DMS53 treated with DMSO at 0.1 percent for 48 hours (cell line): ENCODE results near the gene CYP2J2.
"Not testable (repeated sequence)": the region's sequence is repeated elsewhere in the genome, so short reads cannot be mapped to it uniquely, and the experiment has no call there.

Source experiments
- DNase-seq: peaks from one replicate; lab custom pipeline; 2025; ENCODE audit not compliant: unreplicated experiment; lab: John Stamatoyannopoulos, UW

CYP2J2 gene, protein sequence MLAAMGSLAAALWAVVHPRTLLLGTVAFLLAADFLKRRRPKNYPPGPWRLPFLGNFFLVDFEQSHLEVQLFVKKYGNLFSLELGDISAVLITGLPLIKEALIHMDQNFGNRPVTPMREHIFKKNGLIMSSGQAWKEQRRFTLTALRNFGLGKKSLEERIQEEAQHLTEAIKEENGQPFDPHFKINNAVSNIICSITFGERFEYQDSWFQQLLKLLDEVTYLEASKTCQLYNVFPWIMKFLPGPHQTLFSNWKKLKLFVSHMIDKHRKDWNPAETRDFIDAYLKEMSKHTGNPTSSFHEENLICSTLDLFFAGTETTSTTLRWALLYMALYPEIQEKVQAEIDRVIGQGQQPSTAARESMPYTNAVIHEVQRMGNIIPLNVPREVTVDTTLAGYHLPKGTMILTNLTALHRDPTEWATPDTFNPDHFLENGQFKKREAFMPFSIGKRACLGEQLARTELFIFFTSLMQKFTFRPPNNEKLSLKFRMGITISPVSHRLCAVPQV

GRCh38 chr1:59926381-59927123 is at the start of gene CYP2J2:
Gene CYP2J2 (minus strand): TSS chr1:59926773. CDS start chr1:59926746, 27 bp downstream.
- DNase-seq, result peak; percentile 71

DNA sequence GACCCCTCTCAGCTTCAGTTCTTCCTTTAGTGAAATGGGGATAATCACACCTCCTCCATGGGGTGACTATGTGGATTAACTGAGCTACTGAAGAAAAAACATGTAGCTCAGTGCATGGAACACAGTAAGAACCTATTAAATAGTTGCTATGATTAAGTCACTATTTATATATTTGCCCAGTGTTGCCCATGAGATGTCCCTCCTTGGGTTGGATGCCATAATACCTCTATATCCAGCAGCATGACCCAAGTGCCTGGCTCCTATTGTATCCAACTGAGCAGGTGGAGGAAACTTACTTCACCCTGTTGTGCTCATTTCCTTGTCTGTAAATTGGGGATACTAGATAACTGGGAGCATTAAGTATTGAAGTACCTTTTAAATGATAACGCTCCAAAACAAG is 47.1 kb upstream of the CYP2J2 start:
- no peak for DNase-seq

GRCh38 chr1:59972216-59972927 is 45.8 kb upstream of the CYP2J2 start:
- DNase-seq, result no peak

DNA sequence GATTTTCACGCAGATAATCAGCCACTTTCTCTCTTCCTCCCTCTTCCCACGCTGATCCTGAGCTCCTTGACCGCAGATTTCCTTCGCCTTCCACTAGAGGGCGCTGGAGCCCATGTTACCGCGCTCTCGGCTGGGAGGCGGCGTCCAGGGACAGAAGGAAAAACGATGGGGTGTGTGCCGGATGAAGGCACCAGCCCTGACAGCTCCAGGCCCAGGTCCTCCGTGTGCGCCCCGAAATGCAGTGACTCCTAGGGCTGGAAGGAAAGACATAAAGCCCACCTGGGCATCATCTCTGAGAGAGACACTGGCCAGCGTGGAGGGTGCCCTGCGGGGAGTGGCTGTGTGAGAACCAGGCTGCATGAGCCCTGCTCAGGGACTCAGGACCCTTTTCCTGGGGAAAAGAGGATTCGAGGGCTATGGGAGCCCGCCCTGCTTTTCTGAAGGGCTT is 44.9 kb upstream of the CYP2J2 start:
- peak; percentile 87 for DNase-seq

DNA sequence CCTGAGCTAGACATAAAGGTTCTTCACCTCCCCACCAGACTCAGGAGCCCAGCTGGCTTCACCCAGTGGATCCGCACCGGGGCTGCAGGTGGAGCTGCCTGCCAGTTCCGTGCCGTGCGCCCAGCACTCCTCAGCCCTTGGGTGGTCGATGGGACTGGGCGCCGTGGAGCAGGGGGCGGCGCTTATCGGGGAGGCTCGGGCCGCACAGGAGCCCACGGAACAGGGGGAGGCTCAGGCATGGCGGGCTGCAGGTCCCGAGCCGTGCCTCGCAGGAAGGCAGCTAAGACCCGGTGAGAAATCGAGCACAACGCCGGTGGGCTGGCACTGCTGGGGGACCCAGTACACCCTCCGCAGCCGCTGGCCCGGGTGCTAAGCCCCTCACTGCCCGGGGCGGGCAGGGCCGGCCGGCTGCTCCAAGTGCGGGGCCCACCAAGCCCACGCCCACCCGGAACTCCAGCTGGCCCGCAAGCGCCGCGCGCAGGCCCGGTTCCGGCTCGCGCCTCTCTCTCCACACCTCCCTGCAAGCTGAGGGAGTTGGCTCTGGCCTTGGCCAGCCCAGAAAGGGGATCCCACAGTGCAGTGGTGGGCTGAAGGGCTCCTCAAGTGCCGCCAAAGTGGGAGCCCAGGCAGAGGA is 43.1 kb upstream of the CYP2J2 start:
- not testable (repeated sequence) for DNase-seq

- not testable (repeated sequence) for DNase-seq
Observed at GRCh38 chr1:59968746-59969145, 42.2 kb upstream of the CYP2J2 start.

DNA sequence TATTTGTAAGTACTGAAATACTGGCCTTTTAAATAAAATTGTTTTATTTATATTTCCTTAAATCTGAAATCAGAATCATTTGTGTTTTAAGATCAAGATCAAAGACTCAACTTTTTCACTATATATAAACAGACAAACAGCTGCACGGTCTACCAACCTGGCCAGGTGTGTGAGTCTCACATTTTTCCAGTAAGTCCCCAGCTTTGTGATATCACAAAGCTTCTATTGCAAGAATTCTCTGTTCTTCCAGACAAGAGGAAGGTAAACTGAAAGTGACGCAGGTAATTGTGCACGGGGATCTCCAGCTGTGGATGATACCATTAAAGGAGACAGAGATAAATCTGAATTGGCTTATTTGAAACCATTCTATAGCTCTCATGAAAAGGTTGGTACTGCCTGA is 41.2 kb upstream of the CYP2J2 start:
- DNase-seq, result peak; percentile 92

GRCh38 chr1:59967141-59967697 is 40.6 kb upstream of the CYP2J2 start:
- peak; percentile 96 for DNase-seq

- no peak for DNase-seq
Observed at GRCh38 chr1:59952065-59952464, 25.5 kb upstream of the CYP2J2 start.

DNA sequence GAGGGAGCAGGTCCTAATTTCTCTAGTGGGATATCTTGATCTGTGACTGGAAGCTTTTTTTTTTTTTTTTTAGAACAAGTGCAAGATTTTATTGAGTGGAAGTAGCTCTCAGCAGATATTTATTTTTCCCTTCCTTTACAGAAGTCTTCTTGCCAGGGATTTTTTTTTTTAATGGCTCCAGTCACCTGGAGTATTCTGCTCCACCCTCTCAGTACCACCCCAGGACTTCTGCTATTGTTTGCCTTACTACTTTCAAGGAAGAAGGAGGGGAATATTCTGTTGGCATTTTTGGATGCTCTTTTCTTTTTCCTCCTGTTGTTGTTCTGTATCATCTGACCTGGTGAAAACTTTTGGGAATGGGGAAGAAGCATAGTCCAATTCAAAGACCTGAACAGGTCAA is 23.1 kb upstream of the CYP2J2 start:
- no peak for DNase-seq

GRCh38 chr1:59948990-59949389 is 22.4 kb upstream of the CYP2J2 start:
- DNase-seq, result no peak

DNA sequence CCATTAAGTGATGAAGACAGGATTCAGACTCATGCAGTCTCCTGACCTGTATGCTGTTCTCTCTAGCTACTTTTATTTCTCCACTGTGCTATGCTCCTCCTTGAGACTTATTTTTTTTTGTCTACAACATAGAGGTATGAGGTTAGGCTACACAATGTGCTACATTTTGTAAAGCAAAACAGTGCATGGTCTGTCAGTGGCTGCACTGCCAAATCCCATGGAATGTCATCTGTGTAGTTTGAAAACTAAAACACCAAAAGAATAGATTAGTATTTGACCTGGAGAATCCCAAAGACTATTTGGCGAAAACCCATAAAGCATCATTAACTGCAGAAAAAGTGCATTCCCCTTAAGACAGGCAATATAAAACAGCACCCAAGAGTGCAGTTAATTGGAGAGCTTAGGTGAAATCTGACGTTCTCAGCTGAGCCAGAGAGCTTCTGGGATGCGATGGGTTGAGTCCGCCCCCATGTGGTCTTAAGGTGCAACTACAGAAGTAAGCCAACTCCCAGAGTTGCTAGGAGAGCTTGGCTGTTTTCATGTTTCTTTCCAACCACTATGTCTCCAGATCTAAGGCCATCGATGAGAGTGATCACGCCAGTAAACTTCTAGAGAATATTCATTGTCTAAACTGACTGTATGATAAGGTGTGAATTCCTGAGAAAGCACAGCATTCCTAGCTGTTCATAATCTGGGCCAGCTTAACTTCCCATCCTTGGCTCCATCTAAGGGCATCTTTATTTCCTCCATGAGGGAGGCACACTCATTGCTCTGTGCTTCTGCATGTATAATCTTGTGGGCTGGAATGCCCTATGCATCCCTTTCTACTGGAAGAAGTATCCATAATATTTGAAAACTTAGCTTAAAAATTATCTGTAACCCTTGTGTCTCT is 20.7 kb upstream of the CYP2J2 start:
- peak; percentile 84 for DNase-seq

DNA sequence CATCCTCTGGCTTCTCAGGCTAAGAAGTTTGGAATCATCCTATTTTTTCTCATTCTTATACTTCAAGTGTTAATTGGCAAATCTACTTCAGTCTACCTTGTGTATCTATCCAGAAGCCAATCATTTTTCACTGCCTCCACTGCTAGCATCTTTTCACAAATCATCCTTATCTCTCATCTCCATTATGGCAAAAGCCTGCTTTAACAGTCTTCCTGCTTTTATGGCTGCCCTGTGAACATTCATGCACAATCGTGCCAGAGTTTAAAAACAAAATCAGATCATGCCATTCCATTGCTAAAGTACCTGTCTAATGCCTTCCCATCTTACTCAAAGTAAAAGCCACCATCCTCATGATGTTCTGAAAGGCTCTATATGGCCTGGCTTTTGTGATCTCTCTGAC is 19.2 kb upstream of the CYP2J2 start:
- no peak for DNase-seq

- no peak for DNase-seq
Observed at GRCh38 chr1:59939393-59939792, 12.8 kb upstream of the CYP2J2 start.

- no peak for DNase-seq
Observed at GRCh38 chr1:59937636-59938210, 11.2 kb upstream of the CYP2J2 start.

DNA sequence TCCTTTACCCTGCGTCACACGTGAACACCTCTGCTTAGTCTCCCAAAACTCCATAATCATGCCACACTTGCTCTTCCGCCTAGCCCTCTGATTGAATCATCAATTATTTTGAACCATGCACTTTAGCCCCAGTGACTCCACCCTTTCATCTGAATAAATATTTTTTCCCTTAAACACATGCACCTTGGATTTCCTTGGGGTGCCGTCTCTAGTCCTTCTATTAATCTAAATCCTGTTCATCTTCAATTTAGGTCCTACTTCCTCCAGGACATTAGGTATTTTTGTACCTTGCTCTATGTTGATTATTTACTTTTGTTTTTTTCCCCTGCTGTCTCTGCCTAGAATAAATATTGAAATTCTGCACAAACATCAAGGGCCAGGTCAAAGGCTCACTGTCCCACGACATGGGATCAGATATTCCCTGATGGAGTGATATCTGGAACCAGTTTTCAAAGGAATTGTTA is 9.8 kb upstream of the CYP2J2 start:
- no peak for DNase-seq

- no peak for DNase-seq
Observed at GRCh38 chr1:59928996-59929395, 2.4 kb upstream of the CYP2J2 start.

GRCh38 chr1:59927213-59927612 is 640 bp upstream of the CYP2J2 start:
- no peak for DNase-seq

DNA sequence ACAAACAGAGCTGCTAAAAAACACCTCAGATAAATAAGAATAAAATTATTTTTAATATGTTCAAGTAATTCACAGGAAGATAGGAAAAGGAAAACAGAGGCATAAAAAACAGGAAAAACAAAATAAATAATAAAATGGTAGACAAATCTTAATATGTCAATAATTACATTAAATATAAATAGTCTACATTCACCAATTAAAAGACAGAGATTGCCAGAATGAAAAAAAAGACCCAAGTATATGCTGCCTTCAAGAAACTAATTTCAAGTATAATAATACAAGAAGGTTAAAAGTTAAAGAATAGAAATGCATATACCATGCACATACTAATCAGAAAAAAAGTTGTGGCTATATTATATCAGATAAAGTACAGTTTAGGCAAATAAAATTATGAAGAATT is 1.9 kb downstream of the CYP2J2 start:
- no peak for DNase-seq
